ENCODE data around the gene CREB5.

GRCh38 chr7:28565980-28566379 lies 153.7 kb downstream of the CREB5 start:
- no peak for TF ChIP-seq CTCF (IDR thresholded peaks at IDR 0.05 in 4 of 5, conservative IDR thresholded peaks at IDR 0.05 in 1 of 5)
- no peak for TF ChIP-seq POLR2A (IDR thresholded peaks at IDR 0.05)

All from gastrocnemius medialis (tissue), 4 donors.